Measurements from ENCODE around the gene TTC9B.

Gene TTC9B

GRCh38 chr19:40265055-40265762 is 47.0 kb upstream of the TTC9B start:
- no peak for TF ChIP-seq CTCF (IDR thresholded peaks at IDR 0.05)
- Mint-ChIP-seq H3K9me3 (no peaks in the 10 kb centered on the region), H3K27ac (peak overlapping the region; percentile 69), H3K4me1 (peaks cover 36% of the 10 kb centered on the region), H3K4me3 (no peak overlapping the region), H3K27me3 (ENCODE audit: low read depth, poor library complexity) (peaks cover 2% of the 10 kb centered on the region), H3K36me3 (ENCODE audit: low read depth) (peaks cover 38% of the 10 kb centered on the region)
- DNase-seq: no peak

- Mint-ChIP-seq H3K27ac (peak overlapping the region; percentile 90), H3K4me3 (no peak overlapping the region), H3K27me3 (ENCODE audit: low read depth, poor library complexity) (peaks cover 2% of the 10 kb centered on the region), H3K9me3 (no peaks in the 10 kb centered on the region), H3K4me1 (peaks cover 36% of the 10 kb centered on the region), H3K36me3 (ENCODE audit: low read depth) (peaks cover 40% of the 10 kb centered on the region)
- no peak for TF ChIP-seq CTCF (IDR thresholded peaks at IDR 0.05)
- DNase-seq: no peak
These were observed 46.3 kb upstream of the TTC9B start for GRCh38 chr19:40264314-40265054.

GRCh38 chr19:40263440-40264313 is 45.5 kb upstream of the TTC9B start:
- H3K27ac Mint-ChIP-seq: peak overlapping the region; percentile 42

GRCh38 chr19:40262422-40262821 is 44.2 kb upstream of the TTC9B start:
- no peak for DNase-seq
- Mint-ChIP-seq H3K27ac (no peak overlapping the region), H3K36me3 (ENCODE audit: low read depth) (peaks cover 44% of the 10 kb centered on the region), H3K27me3 (ENCODE audit: low read depth, poor library complexity) (peaks cover 2% of the 10 kb centered on the region), H3K4me1 (peaks cover 31% of the 10 kb centered on the region), H3K9me3 (no peaks in the 10 kb centered on the region), H3K4me3 (no peak overlapping the region)
- no peak for TF ChIP-seq CTCF (IDR thresholded peaks at IDR 0.05)

More at GRCh38 chr19:40263440-40264313, 45.5 kb upstream of the TTC9B start:
- Mint-ChIP-seq H3K9me3 (no peaks in the 10 kb centered on the region), H3K4me1 (peaks cover 36% of the 10 kb centered on the region), H3K36me3 (ENCODE audit: low read depth) (peaks cover 43% of the 10 kb centered on the region), H3K27me3 (ENCODE audit: low read depth, poor library complexity) (peaks cover 2% of the 10 kb centered on the region), H3K4me3 (no peak overlapping the region)
- no peak for DNase-seq
- no peak for TF ChIP-seq CTCF (IDR thresholded peaks at IDR 0.05)

- no peak for TF ChIP-seq CTCF (IDR thresholded peaks at IDR 0.05)
- H3K4me1 Mint-ChIP-seq: peaks cover 23% of the 10 kb centered on the region
- H3K27me3 Mint-ChIP-seq (ENCODE audit: low read depth, poor library complexity): peaks cover 2% of the 10 kb centered on the region
- H3K27ac Mint-ChIP-seq: no peak overlapping the region
- peaks cover 44% of the 10 kb centered on the region for H3K36me3 Mint-ChIP-seq (ENCODE audit: low read depth)
- H3K9me3 Mint-ChIP-seq: no peaks in the 10 kb centered on the region
- no peak overlapping the region for H3K4me3 Mint-ChIP-seq
- DNase-seq: no peak
These were observed 43.4 kb upstream of the TTC9B start for GRCh38 chr19:40261631-40262030.

All from nephron progenitor cell (in vitro differentiated cells).